ENCODE results near the gene GPR21. TPM values are rescaled to one million over a fixed set of nuclear protein-coding genes. Genes with fewer than 3 reads are reported as not detected.

Gene GPR21
- total RNA-seq, 1 donor from 2014 or later = 6.4 TPM

- Mint-ChIP-seq H3K4me1 (peaks cover 10% of the 10 kb centered on the region), H3K9me3 (peaks cover 7% of the 10 kb centered on the region), H3K27me3 (ENCODE audit: insufficient read depth, low read depth) (no peaks in the 10 kb centered on the region), H3K4me3 (no peak overlapping the region), H3K36me3 (peaks cover 12% of the 10 kb centered on the region), H3K27ac (no peak overlapping the region)
- Histone ChIP-seq H3K9ac (no peak overlapping the region), H3K79me2 (ENCODE audit: low read depth) (no peaks in the 10 kb centered on the region), H3K4me2 (no peak overlapping the region), H3K9me3 (ENCODE audit: low read depth) (no peaks in the 10 kb centered on the region), H3F3A (ENCODE audit: low read depth) (peaks cover 7% of the 10 kb centered on the region), H3K4me1 (peaks cover 9% of the 10 kb centered on the region), H3K27me3 (no peaks in the 10 kb centered on the region), H3K36me3 (peaks cover 6% of the 10 kb centered on the region), H3K4me3 (no peak overlapping the region), H4K20me1 (ENCODE audit: low read depth) (peaks cover 4% of the 10 kb centered on the region), H2AFZ (replicated peaks) (no peak overlapping the region), H3K27ac (no peak overlapping the region)
- no peak for TF ChIP-seq EZH2phosphoT487 (IDR thresholded peaks at IDR 0.05)
- TF ChIP-seq EZH2 (IDR thresholded peaks at IDR 0.05) = no peak
- no peak for DNase-seq (ENCODE audit: low spot score)
Observed at GRCh38 chr9:123058834-123059233, 25.4 kb downstream of the GPR21 start.

GRCh38 chr9:123059472-123060220 lies 26.2 kb downstream of the GPR21 start:
- Mint-ChIP-seq H3K4me3 (no peak overlapping the region), H3K9me3 (peaks cover 7% of the 10 kb centered on the region), H3K36me3 (peaks cover 11% of the 10 kb centered on the region), H3K27ac (no peak overlapping the region), H3K4me1 (peaks cover 10% of the 10 kb centered on the region), H3K27me3 (ENCODE audit: insufficient read depth, low read depth) (no peaks in the 10 kb centered on the region)
- Histone ChIP-seq H3K9me3 (ENCODE audit: low read depth) (no peaks in the 10 kb centered on the region), H3K79me2 (ENCODE audit: low read depth) (no peaks in the 10 kb centered on the region), H3K4me1 (peaks cover 9% of the 10 kb centered on the region), H3K4me2 (no peak overlapping the region), H2AFZ (replicated peaks) (no peak overlapping the region), H3K27ac (no peak overlapping the region), H3K36me3 (peaks cover 3% of the 10 kb centered on the region), H3F3A (ENCODE audit: low read depth) (peaks cover 7% of the 10 kb centered on the region), H3K9ac (no peak overlapping the region), H3K4me3 (no peak overlapping the region), H3K27me3 (no peaks in the 10 kb centered on the region), H4K20me1 (ENCODE audit: low read depth) (peaks cover 4% of the 10 kb centered on the region)
- no peak for TF ChIP-seq EZH2 (IDR thresholded peaks at IDR 0.05)
- DNase-seq (ENCODE audit: low spot score) = no peak

GRCh38 chr9:123061216-123061615 lies 27.7 kb downstream of the GPR21 start:
- no peak overlapping the region for H3K27ac Mint-ChIP-seq
- Histone ChIP-seq H3K79me2 (ENCODE audit: low read depth) (no peaks in the 10 kb centered on the region), H3K36me3 (peaks cover 10% of the 10 kb centered on the region), H3K27ac (no peak overlapping the region), H2AFZ (replicated peaks) (no peak overlapping the region), H3K9ac (no peak overlapping the region), H3K4me2 (no peak overlapping the region), H3K4me3 (no peak overlapping the region), H3K27me3 (no peaks in the 10 kb centered on the region), H3K9me3 (ENCODE audit: low read depth) (no peaks in the 10 kb centered on the region), H3F3A (ENCODE audit: low read depth) (peaks cover under 1% of the 10 kb centered on the region), H4K20me1 (ENCODE audit: low read depth) (no peaks in the 10 kb centered on the region), H3K4me1 (peaks cover 4% of the 10 kb centered on the region)
- H3K4me1 Mint-ChIP-seq = peaks cover 8% of the 10 kb centered on the region
- DNase-seq (ENCODE audit: low spot score) = no peak
- peaks cover 10% of the 10 kb centered on the region for H3K36me3 Mint-ChIP-seq
- H3K9me3 Mint-ChIP-seq = peaks cover 3% of the 10 kb centered on the region
- TF ChIP-seq, protein P1, sequence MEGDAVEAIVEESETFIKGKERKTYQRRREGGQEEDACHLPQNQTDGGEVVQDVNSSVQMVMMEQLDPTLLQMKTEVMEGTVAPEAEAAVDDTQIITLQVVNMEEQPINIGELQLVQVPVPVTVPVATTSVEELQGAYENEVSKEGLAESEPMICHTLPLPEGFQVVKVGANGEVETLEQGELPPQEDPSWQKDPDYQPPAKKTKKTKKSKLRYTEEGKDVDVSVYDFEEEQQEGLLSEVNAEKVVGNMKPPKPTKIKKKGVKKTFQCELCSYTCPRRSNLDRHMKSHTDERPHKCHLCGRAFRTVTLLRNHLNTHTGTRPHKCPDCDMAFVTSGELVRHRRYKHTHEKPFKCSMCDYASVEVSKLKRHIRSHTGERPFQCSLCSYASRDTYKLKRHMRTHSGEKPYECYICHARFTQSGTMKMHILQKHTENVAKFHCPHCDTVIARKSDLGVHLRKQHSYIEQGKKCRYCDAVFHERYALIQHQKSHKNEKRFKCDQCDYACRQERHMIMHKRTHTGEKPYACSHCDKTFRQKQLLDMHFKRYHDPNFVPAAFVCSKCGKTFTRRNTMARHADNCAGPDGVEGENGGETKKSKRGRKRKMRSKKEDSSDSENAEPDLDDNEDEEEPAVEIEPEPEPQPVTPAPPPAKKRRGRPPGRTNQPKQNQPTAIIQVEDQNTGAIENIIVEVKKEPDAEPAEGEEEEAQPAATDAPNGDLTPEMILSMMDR (IDR thresholded peaks at IDR 0.05) = no peak
- no peak for TF ChIP-seq EZH2 (IDR thresholded peaks at IDR 0.05)
- no peaks in the 10 kb centered on the region for H3K27me3 Mint-ChIP-seq (ENCODE audit: insufficient read depth, low read depth)
- no peak overlapping the region for H3K4me3 Mint-ChIP-seq

- peaks cover 10% of the 10 kb centered on the region for H3K36me3 ChIP-seq
- H3K4me3 Mint-ChIP-seq = no peak overlapping the region
- H3K27ac ChIP-seq = no peak overlapping the region
- no peak overlapping the region for H3K4me3 ChIP-seq
- H3K36me3 Mint-ChIP-seq = peaks cover 13% of the 10 kb centered on the region
- TF ChIP-seq EZH2phosphoT487 (IDR thresholded peaks at IDR 0.05) (no peak), EZH2 (IDR thresholded peaks at IDR 0.05) (no peak)
- TF ChIP-seq, protein P1 (IDR thresholded peaks at IDR 0.05) = no peak
- H3K27me3 ChIP-seq = no peaks in the 10 kb centered on the region
- H3F3A ChIP-seq (ENCODE audit: low read depth) = no peaks in the 10 kb centered on the region
- no peaks in the 10 kb centered on the region for H3K9me3 ChIP-seq (ENCODE audit: low read depth)
- no peak overlapping the region for H3K27ac Mint-ChIP-seq
- H3K9me3 Mint-ChIP-seq = no peaks in the 10 kb centered on the region
- H2AFZ ChIP-seq (replicated peaks) = no peak overlapping the region
- DNase-seq (ENCODE audit: low spot score) = no peak
- peaks cover 4% of the 10 kb centered on the region for H3K4me1 Mint-ChIP-seq
- H3K4me2 ChIP-seq = no peak overlapping the region
- no peaks in the 10 kb centered on the region for H3K27me3 Mint-ChIP-seq (ENCODE audit: insufficient read depth, low read depth)
- no peaks in the 10 kb centered on the region for H4K20me1 ChIP-seq (ENCODE audit: low read depth)
- no peaks in the 10 kb centered on the region for H3K79me2 ChIP-seq (ENCODE audit: low read depth)
- H3K4me1 ChIP-seq = peaks cover 3% of the 10 kb centered on the region
- H3K9ac ChIP-seq = no peak overlapping the region
Observed at GRCh38 chr9:123062351-123063176, 29.1 kb downstream of the GPR21 start.

All from neural progenitor cell (in vitro differentiated cells).